Fibroblast of skin of abdomen (primary cell): ENCODE data around the gene CYTH3.
"Not testable (repeated sequence)": the region's sequence is repeated elsewhere in the genome, so short reads cannot be mapped to it uniquely, and the experiment has no call there.

ENCODE experiments used
- DNase-seq: peaks from one replicate; pipeline ENCODE4 v3.0.0-alpha.2; 2013

CYTH3 gene

DNA sequence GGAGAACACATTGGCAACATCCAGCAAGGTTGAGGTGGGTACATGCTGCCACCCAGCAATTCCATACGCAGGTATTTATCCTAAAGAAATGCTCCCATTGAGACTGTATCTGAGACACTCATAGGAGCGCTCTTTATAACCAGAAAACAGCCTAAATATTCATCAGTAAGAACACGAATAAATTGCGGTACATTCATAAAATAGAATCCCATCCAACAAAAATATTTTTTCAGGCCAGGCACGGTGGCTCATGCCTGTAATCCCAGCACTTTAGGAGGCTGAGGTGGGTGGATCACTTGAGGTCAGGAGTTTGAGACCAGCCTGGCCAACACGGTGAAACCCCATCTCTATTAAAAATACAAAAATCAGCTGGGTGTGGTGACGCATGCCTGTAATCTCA is 81.9 kb downstream of the CYTH3 start:
- not testable (repeated sequence) for DNase-seq

- no peak for DNase-seq
These were observed 84.0 kb downstream of the CYTH3 start for GRCh38 chr7:6188389-6188788.

- no peak for DNase-seq
These were observed 85.8 kb downstream of the CYTH3 start for GRCh38 chr7:6186577-6186976.

GRCh38 chr7:6182993-6183392 is 89.4 kb downstream of the CYTH3 start:
- DNase-seq = no peak

DNA sequence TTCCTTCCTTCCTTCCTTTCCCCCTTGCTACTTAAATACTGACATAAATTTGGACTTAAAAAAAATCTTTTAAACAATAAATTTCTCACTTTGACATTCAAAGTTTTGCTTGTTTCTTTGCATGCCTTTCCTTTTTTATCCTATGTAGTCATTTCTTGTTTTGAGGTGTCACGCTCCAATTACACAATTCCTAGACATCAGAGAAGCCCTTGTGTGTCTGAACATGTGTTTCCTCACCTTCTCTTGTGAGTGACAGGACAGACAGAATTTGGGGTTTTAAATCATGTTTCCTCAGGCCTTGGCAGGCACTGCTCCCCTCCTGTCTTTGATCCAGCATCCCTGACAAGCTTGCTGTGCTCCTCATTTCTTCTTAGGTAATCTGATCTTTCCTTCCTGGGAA is 91.3 kb downstream of the CYTH3 start:
- DNase-seq = no peak

- no peak for DNase-seq
These were observed 92.1 kb downstream of the CYTH3 start for GRCh38 chr7:6180344-6180725.

- DNase-seq = no peak
These were observed 92.6 kb downstream of the CYTH3 start for GRCh38 chr7:6179620-6180343.

- no peak for DNase-seq
These were observed 94.0 kb downstream of the CYTH3 start for GRCh38 chr7:6178298-6179029.

DNA sequence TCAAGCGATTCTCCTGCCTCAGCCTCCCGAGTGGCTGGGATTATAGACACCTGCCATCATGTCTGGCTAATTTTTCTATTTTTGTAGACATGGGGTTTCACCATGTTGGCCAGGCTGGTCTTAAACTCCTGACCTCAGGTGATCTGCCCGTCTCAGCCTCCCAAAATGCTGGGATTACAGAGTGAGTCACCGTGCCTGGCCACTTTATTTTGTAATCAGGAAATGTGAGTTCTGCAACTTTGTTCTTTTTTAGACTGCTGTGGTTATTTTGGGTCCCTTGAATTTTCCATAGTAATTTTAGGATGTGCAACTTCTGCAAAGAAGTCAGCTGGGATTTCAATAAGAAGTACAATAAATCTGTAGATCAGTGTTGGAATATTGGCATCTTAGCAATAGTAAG is 96.8 kb downstream of the CYTH3 start:
- DNase-seq = peak; percentile 43

GRCh38 chr7:6172910-6173295 is 99.5 kb downstream of the CYTH3 start:
- no peak for DNase-seq

DNA sequence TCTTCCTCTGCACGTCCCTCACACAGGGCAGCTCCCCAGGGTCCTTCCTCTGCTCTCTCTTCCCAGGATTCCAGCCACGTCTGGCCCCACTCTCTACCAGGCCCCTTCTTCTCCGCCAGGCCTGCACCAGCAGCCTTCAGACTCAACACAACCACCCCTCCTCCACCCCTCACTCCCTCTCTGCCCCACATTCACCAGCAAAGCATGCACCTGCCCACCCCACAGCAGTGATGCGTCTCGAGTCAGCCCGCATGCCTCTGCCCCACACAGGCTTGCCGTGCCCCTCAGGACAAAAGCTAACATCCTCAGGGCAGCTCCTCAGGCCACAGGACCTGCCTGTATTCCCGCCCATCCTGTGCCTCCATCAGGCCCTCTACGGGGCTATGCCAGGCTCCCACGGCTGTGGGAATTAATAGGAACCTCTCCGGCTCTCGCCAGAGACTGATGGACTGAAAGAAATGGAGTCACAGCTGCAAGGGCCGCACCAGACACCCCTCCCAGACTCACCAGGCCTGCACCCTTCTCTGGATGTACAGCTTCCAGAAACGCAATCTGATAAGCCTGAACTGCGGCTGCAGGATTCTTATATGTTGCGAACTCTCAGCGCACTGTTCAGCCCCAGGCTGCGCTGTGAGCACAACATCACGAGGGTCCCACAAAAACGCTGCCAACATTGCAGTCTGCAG is 100.1 kb downstream of the CYTH3 start:
- peak; percentile 33 for DNase-seq

DNA sequence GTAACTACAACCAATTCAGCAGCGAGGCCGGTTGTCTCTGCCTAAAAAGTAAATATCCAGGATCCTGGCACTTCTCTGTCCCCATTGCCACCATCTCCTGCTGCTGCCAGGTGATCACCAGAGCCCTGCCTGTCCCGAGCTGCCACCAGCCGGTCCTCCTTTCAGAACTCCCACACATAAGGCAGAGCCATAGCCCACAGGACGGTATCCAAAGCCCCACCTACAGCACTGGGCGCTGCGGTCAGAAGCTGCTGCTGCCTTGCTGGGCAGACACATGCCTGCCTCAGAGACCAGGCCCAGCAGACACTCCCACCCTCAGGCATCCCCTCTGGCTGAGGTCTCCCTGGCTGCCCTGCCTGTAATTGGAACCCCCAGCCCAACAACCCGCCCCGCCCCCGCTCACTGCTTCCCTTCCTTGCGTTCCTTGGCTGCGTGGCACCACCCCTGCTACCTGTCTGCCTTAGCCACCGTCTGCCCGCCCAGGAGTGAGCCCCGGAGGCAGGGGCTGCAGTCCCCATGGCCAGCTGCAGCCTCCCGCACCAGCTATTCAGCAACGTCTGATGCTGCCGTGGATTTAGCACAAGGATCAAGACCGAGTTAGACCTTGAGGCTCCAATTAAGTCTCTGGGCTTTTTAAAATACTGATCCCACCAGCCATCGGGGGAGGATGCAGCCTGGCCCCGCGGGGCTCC is 100.7 kb downstream of the CYTH3 start:
- DNase-seq = no peak

DNA sequence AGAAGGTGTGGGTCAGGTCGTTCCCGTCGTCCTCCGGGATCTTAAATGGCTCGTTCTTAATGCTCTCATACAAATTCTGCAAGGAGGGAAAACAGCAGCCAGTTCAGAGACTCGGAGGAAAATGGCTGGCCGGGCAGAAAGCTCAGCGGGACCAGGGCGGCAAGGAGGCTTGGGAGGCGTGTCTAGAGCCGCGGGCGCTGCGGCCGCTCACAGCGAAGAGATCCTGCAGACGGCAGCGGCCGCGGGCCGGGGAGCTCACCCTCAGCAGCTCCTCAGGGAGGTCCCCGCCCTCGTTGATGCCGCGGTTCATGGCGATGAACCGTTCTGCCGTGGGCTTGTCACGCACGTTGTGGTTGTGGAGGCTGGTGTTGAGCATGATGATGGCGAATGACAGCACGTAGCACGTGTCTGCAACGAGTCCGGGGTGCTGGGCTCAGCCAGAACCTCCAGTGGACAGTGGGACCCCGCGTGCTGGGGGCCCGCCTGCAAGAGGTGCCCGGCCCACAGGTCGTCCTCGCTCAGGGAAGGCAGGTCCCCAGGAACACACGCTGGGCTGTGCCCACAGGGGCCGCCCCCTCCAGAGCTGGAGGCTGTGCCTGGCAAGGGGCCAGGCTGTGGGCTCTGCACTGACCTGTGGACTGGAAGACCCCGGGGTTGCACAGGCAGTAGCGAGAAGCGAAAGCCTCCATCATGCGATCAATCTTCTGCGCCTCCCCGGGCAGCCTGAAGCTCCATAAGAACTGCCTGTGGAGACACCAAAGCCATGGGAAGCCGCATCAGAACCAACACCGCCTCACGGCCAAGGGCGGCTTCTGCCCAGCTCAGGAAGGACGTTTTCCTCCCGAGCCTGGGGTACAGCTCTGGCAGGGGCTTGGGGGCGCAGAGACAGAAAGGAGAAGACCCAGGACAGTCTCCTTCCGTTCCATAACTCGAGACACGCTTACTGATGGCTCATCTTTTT is 101.6 kb downstream of the CYTH3 start:
- DNase-seq = no peak

DNA sequence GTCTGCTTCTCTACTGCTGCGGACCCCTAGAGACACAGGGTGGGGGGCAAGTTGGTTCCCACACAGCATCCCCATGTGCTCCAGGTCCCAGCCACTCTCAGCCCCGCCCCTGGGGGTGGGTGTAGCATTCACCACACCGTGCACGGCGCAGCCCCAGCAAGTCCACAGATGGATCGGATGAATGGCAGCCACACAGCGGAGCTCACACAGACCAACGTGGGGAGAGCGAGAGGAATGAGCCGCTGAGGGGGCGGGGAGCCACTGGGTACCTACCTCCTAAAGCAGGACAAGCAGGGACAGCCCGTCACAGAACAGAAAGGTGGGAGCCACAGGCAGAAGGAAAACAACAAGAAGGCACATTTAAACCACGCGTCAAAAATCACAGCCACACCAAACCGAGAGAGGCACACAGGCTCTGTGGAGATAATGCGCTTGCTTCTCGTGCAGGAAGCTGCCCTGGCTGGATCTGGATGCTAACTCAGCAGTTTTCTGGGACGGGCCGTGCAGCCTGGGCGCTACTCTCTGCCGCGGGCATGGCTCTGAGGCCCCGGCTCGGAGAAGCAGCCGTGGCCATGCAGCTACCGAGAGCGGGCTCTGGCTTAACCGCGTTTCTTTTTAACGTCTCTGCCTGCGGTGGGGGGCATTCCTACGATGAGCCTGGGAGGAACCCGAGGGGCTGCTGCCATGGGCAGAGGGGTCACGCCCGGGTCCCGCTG is 102.5 kb downstream of the CYTH3 start:
- DNase-seq = no peak

DNA sequence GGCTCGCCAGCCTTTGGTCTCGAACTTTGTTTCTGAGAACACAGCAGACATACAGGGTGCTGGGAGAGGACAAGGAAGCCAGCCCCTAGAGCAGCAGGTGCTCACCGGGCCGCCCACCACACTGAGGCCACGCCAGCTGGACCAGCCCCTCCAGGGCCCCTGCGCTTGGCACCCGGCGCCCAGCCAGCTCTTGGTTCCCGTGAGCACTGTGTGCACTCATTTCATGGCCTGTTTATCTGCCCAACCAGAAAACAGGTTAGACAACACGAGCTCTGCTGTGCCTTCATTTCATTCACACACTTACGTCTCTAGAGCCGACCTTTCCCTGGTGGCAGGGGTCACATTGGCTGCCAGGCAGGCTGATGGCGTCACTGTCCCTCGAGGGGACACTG is 104.0 kb downstream of the CYTH3 start:
- DNase-seq = no peak

DNA sequence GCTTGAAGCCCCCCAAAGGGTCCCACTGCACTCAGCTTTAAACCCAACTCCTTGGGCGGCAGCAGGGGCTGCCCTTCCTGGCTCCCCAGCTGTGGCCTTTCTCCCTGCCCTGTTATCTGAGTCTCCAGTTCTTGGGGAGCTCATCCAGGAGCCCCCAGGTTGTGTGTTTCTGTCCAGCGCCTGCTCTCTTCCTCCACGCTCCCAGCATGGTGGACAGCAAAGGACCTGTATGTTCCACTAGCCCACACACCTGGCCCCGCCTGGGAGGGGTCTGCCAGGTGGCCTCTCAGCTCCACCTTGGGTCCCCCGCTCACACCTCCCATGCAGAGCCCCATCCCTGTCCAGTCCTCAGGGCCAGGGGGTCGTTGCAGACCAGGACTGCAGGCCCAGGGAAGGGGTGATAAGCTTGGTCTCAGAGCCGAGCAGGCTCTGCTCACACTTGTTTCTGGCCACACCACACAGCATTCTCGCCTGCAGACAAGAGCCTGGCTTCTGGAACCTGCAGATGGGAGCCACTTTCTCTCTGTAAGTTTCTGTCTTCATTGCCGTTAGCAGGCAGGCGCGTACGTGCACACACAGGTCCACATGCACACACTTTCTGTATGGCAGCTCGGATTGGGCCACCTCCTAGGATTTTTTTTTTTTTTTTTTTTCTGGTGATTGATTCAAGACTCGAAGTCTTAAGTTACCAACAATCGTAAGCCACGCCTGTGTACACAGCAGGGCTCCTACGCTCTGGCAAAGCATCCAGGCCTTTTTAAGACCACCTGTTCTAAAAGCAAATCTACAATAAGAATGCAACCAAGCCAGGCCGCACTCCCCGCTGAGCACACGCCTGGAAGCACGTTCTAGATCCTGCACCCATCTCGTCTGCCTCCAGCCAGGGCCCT is 104.6 kb downstream of the CYTH3 start:
- DNase-seq = no peak

DNA sequence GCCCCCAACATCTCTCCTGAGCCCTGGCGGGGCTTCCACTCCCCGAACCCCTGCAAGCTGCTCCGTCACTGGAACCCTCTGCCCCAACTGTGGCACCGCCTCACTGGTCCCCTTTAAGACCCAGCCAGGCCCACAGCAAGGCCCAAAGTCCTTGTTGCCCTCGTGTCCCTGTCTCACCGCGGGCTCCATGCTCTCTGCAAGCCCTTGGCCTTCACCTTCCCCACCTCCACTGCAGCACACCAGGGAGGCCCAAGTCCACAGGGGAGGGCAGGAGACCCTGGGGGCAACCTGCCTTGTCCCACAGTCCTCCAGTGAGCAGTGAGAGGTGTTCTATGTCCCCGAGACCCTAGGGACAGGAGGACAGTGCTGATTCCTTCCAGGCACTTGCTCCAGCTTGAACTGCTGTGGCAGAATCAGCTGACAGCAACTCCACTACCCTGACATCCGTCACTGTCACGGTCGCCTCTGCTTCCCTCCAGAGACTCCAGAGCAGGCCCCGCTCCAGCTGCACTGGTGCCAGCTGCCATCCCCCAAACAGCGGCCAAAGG is 105.3 kb downstream of the CYTH3 start:
- DNase-seq = no peak

- DNase-seq = no peak
These were observed 106.0 kb downstream of the CYTH3 start for GRCh38 chr7:6166443-6166891.

GRCh38 chr7:6165521-6166320 is 106.7 kb downstream of the CYTH3 start:
- DNase-seq = no peak
